GM18526 (cell line): Measurements from ENCODE around the gene TDG.
A peak's percentile ranks its signal among the peaks of the same experiment; 100 is the strongest.

Experiments used
- POLR2A ChIP-seq: IDR thresholded peaks from 3 replicates; pipeline ENCODE4 v1.6.1; 2011; ENCODE audit not compliant: insufficient read length; ENCODE audit errors: extremely low read depth

The TDG gene

DNA sequence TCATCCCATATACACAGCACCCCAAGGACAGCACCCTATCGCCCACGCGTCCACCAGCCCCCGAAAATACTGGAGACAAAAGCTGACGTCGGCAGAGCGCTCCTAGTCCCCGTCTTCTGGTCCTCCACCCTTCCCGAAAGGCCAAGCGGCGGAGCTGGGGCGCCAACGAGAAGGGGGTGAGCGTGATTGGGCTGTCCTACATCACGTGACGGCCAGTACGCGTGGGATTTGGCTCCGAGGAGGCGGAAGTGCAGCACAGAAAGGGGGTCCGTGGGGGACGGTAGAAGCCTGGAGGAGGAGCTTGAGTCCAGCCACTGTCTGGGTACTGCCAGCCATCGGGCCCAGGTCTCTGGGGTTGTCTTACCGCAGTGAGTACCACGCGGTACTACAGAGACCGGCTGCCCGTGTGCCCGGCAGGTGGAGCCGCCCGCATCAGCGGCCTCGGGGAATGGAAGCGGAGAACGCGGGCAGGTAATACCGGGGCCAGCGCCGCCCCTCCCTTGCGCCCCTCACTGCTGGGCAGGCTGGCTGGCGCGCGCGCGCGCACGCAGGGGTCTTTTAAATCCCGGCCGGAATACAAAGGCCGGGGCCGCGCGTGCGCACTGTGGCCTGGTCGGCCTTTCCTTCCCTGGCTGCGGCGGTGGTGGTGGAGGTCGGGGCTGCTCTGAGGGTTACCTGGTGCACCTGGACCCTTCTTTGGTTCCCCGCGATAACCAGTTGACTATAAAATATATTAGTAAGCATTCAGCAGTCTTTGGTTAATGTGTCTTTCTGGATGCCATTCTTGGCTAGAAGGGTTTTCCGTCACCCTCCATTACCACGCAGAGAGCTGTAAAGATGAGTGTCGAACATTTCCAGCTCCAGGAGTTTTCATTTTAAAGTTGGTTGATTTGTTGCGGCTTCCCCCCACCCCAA is at the start of gene TDG:
Gene TDG, plus strand, starts transcription at position 283 of the 915 bp plus-strand sequence. Its CDS starts 166 bp downstream, at position 449.
- TF ChIP-seq POLR2A = peak; percentile 91

DNA sequence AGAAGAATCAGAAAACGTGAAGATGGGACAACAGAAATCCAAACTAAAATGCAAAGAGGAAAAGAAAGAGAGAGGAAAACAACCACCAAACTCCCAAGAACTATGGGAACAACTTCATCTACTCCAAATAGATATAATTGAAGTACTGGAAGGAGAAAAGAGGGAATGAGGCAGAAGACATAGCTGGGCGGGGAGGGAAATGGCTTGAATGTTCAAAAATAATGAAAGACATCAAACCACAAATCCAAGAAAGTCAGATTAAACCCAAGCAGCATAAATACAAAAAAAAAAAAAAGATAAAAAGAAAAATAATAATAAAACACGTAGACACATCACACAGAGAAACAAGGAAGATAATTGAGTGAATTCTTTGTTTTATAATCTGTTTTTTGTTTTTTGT is 47.8 kb upstream of the TDG start:
- TF ChIP-seq POLR2A = no peak

DNA sequence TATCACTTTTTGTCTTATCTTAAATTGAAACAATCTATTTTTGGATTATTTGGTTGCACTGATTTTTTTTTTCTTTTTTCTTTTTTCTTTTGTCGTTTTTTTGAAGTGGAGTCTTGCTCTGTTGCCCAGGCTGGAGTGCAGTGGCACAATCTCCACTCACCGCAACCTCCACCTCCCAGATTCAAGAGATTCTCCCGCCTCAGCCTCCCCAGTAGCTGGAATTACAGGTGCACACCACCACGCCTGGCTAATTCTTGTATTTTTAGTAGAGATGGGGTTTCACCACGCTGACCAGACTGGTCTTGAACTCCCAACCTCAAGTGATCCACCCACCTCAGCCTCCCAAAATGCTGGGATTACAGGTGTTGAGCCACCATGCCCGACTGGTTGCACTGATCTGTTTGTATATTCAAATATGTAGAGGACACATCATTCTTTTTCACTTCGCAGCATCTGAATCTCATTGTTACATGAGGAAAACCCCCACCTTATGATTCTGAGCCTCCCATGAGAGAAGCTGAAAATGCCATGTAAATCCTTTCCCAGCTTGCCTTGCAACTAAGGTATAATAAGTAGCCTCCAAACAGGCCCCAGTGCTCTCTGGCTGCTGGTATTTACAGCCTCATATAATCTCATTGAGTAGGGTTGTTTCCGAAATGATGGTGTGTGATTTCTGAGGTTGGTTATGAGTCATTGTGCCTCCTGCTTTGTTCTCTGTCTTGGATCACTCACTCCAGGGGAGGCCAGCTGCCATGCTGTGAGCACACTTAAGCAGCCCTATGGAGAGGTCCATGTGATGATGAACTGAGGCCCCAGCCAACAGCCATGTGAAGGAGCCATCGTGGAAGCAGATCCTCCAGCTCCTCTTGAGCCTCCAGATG is 40.7 kb upstream of the TDG start:
- TF ChIP-seq POLR2A = peak; percentile 74

DNA sequence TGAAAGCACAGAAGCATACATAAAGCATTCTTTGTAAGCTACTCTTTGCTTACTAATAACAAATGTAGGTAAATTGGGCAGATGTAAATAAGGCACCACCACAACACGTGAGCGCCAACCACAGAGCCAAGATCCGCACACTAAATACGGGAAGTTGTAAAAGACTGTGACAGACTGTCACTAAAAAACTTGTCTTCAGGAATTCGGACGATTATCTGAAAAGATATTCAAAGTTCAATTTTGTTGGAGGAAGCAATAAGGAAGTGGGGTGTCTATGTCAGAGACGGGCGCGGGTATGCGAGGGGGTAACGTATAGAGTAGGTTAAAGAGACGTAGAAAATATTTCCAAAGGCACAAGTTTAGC is 37.0 kb upstream of the TDG start:
- TF ChIP-seq POLR2A = no peak

DNA sequence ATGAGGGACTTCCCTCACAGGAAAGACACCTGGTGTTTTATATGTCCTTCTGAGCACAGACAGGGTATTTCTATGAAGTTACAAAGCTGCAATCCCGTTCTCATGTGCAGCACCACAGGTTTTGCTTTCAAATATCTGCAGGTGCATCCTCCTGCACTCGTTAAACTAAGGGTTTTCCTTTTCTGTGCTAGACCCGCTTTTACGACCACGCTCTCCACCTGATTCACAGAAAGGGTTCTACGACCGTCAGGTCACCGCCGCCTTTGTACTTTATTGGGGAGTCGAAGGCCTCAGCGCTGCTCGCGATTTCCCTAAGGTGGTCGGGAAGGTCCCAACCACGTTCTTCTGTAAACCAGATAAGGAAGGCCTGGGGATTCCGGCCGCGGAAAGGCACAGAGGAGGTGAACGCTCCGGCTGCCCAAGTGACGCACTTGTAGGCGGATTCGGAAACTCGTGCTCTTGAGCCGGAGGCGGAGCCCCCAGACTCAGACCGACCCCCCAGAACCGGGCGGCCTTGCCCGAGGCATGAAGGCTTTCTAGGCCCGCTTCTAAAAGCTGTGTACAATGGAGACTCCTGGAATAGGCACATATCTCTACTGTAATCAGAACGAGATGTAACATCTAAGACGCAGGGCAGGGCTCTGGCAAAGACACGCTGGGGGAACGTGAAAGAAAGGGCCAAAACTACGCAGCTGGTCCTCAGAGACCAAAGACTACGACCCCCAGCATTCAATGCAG is 36.5 kb upstream of the TDG start:
- TF ChIP-seq POLR2A = peak; percentile 36

DNA sequence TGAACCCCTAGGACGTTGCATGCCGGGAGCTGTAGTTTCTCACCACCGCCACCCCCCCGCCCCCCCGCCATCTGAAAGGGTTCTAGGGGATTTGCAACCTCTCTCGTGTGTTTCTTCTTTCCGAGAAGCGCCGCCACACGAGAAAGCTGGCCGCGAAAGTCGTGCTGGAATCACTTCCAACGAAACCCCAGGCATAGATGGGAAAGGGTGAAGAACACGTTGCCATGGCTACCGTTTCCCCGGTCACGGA is 36.0 kb upstream of the TDG start:
- no peak for TF ChIP-seq POLR2A

- peak; percentile 99 for TF ChIP-seq POLR2A
These were observed 35.5 kb upstream of the TDG start, which contains the start of gene HSP90B1 for GRCh38 chr12:103930034-103930786. TSS of gene HSP90B1 (plus strand) at chr12:103930410. CDS start at chr12:103930516, 106 bp downstream.

DNA sequence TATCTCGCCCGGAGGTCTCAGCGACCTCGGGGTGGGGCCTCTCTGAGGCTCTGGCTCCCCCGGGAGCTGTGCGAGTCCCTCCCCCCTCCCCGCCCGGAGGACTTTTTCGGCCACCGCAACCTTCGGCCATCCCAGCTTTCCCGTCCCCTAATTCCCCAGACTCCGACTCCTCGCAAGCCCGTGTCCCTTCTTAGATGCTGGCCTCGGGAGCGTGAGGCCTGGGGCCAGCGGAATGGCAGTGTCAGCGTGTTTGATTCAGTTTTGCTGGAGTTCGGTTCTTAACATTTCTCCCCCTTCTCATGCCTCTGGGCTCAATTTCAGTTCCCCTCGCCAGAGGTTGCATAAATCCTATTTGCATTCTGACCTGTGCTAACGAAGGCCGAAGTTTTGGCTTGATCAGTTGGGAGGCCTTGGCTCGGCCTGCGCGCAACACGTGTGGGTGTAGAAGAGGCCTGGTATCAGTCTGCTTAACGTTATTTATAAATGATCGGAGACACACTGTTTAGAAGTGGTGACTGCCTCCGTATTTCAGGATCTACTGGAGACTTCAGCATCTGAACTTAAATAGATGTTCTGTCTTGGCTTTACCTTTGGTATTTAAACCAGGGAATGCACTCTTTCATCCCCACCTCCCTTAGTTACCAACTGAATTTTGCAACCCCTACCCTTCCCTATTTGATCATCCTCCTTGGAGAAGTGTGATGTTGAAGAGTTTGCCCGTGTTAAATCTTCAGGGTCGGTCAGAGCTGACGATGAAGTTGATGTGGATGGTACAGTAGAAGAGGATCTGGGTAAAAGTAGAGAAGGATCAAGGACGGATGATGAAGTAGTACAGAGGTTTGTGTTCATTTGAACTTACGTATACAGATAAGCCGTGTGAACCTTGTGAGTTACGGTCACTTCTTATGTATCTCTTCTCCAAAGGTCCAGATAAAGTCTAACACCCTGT is 34.6 kb upstream of the TDG start:
- no peak for TF ChIP-seq POLR2A

DNA sequence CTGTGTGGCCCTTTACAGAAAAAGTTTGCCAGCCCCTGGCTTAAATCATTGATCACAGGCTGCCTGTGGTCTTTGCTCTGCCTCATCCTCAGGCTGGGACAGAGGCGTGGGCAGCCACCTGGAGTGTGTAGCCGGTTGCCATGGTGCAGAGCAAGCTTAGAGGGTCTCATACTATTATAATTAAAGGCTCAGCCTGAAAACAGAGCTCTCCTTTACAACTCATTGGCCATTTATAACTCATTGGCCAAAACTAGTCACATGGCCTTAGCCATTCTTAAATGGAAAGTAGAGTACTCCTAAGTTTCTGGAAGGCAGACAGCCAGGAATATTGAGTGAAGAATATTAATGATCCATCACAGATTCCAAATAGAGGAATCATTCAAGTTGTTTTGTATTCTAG is 32.4 kb upstream of the TDG start:
- TF ChIP-seq POLR2A = no peak

- no peak for TF ChIP-seq POLR2A
These were observed 29.0 kb upstream of the TDG start for GRCh38 chr12:103936679-103937078.

DNA sequence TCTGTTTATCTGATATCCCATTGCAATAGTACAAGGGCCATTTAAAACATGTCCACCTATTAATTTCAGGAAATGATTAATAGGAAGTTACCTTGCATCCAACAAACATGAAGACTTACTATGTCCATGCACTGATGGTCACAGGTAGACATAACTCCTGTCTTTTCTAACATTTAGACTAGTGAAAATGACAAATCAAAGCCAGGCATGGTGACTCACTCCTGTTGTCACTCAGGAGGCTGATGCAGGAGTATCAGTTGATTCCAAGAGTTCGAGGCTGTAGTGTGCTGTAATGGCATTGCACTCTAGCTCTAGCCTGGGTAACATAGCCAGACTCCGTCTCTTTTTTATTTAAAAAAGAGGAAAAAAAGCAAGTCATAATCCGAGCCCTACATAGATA is 20.7 kb upstream of the TDG start:
- no peak for TF ChIP-seq POLR2A

DNA sequence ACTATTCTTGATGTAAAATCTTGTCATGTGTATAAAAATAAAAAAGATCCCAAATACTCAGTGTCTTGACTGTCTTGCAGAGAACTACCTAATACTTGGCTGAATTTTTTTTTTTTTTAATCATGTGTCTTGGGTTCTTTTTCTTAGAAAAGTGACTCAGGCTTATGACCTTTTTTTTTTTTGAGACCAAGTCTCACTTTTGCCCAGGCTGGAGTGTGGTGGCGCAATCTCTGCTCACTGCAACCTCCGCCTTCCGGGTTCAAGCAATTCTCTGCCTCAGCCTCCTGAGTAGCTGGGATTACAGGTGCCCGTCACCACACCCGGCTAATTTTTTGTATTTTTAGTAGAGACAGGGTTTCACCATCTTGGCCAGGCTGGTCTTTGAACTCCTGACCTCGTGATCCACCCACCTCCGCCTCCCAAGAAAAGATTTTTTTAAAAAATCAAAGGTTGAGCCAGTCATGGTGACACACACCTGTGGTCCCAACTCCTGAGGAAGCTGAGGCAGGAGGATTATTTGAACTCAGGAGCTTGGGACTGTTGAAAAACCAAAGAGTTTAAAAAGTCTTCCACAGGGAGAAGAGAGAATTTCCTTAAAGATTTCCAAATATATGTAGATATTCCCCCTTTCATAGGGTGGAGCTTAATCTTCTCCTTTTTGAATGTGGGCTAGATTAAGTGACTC is 17.7 kb upstream of the TDG start:
- no peak for TF ChIP-seq POLR2A

DNA sequence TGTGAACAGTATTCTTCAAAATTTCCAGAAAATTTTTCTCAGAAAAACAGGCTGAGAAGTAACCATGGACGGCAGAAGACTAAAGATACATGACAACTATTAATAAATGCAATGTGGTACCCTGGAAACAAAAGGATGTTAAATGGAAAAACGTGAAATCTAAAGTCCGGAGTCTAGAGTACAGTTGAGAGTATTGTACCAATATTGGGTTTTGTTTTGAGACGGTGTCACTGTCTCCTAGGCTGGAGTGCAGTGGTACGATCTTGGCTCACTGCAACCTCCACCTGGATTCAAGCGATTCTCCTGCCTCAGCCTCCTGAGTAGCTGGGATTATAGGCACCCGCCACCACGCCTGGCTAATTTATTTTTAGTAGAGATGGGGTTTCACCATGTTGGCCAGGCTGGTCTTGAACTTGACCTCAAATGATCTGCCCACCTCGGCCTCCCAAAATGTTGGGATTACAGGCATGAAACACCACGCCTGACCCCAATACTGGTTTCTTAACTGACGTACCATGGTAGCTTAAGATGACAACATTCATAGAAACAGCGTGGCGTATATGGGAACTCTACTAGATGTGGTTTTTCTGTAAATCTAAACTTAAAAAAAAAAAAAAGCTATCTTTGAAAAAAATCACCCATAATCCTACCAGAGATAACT is 16.8 kb upstream of the TDG start:
- no peak for TF ChIP-seq POLR2A
